Hepatocyte (in vitro differentiated cells): ENCODE measurements around the gene GTF2E1. TPM values are rescaled to one million over a fixed set of nuclear protein-coding genes. Genes with fewer than 3 reads are reported as not detected.
A peak's percentile ranks its signal among the peaks of the same experiment; 100 is the strongest.

ENCODE experiments used
- DNase-seq: peaks from one replicate; pipeline ENCODE4 v3.0.0-alpha.2; 2016; ENCODE audit warnings: low spot score
- H2AFZ ChIP-seq: fragments of 200-600 bp; sonication (generic); 2 replicates; pipeline ENCODE4 v1.6.0; 2016; ENCODE audit warnings: antibody characterized with exemption, mild to moderate bottlenecking
- H3K27ac ChIP-seq: fragments of 200-600 bp; sonication (generic); 2 replicates; pipeline ENCODE4 v1.5.1; 2016; ENCODE audit warnings: mild to moderate bottlenecking
- H3K27me3 ChIP-seq: fragments of 200-600 bp; sonication (generic); 2 replicates; pipeline ENCODE4 v1.6.1; 2016
- H3K36me3 ChIP-seq: fragments of 200-600 bp; sonication (generic); replicated peaks from 2 replicates; pipeline ENCODE4 v1.5.1; 2016; ENCODE audit warnings: low read depth; ENCODE audit not compliant: insufficient read depth
- H3K4me1 ChIP-seq: fragments of 200-600 bp; sonication (generic); 2 replicates; pipeline ENCODE4 v1.5.1; 2016; ENCODE audit warnings: mild to moderate bottlenecking, moderate library complexity; ENCODE audit not compliant: insufficient read depth
- H3K4me2 ChIP-seq: fragments of 200-600 bp; sonication (generic); 2 replicates; pipeline ENCODE4 v1.6.0; 2016
- H3K4me3 ChIP-seq: fragments of 200-600 bp; sonication (generic); 2 replicates; pipeline ENCODE4 v1.5.1; 2016; ENCODE audit warnings: mild to moderate bottlenecking
- H3K79me2 ChIP-seq: fragments of 200-600 bp; sonication (generic); 2 replicates; pipeline ENCODE4 v1.6.0; 2017; ENCODE audit warnings: mild to moderate bottlenecking
- H3K9me2 ChIP-seq: fragments of 200-600 bp; sonication (generic); replicated peaks from 2 replicates; pipeline ENCODE4 v1.6.0; 2017; ENCODE audit warnings: mild to moderate bottlenecking; ENCODE audit not compliant: insufficient read depth
- H3K9me3 ChIP-seq: fragments of 200-600 bp; sonication (generic); 2 replicates; pipeline ENCODE4 v1.5.1; 2016; ENCODE audit warnings: low read depth, mild to moderate bottlenecking
- H4K20me1 ChIP-seq: fragments of 200-600 bp; sonication (generic); 2 replicates; pipeline ENCODE4 v1.6.0; 2016; ENCODE audit warnings: mild to moderate bottlenecking; ENCODE audit not compliant: insufficient read depth, poor library complexity, severe bottlenecking
- CTCF ChIP-seq: fragments of 200-600 bp; sonication (generic); IDR thresholded peaks from 2 replicates; pipeline ENCODE4 v1.5.1; 2016; ENCODE audit warnings: antibody characterized with exemption, mild to moderate bottlenecking; ENCODE audit not compliant: poor library complexity
- EZH2 ChIP-seq: fragments of 200-600 bp; sonication (generic); IDR thresholded peaks from 2 replicates; pipeline ENCODE4 v1.6.1; 2016; ENCODE audit warnings: antibody characterized with exemption, mild to moderate bottlenecking, borderline replicate concordance
- EZH2phosphoT487 ChIP-seq: fragments of 200-600 bp; sonication (generic); IDR thresholded peaks from one replicate; pipeline ENCODE4 v1.6.1; 2018; ENCODE audit warnings: antibody characterized with exemption, mild to moderate bottlenecking, low read depth, moderate library complexity; ENCODE audit not compliant: unreplicated experiment, severe bottlenecking
- whole genome bisulfite sequencing: methylation state at CpG from one replicate; pipeline ENCODE4 v1.1.6; 2016; ENCODE audit warnings: low lambda C conversion rate; ENCODE audit errors: missing lambda C conversion rate; 5-methylcytosine and 5-hydroxymethylcytosine counted together
- polyA plus RNA-seq: library from polyadenylated mRNA; unstranded; fragments of >200 nt; fragmentation: Nextera tagmentation; extraction: Ambion mirVana; gene quantifications from 2 replicates; pipeline ENCODE4 v1.2.1, GENCODE V29; 2016
- total RNA-seq: library from RNA; depleted of rRNA; stranded (reverse); fragments of >200 nt; gene quantifications from 2 replicates; pipeline ENCODE4 v1.2.3, GENCODE V29; 2014

The GTF2E1 gene
- total and polyA plus RNA-seq, 2 experiments from 2014 or later, result 7.5 to 9.2 TPM

GRCh38 chr3:120764206-120764605 is 21.7 kb downstream of the GTF2E1 start:
- Histone ChIP-seq H3K4me1 (peaks cover 22% of the 10 kb centered on the region), H3K27ac (no peak overlapping the region), H3K4me2 (no peak overlapping the region), H3K79me2 (peaks cover 49% of the 10 kb centered on the region), H3K4me3 (no peak overlapping the region), H3K27me3 (no peaks in the 10 kb centered on the region), H2AFZ (no peak overlapping the region), H3K9me2 (no peaks in the 10 kb centered on the region), H4K20me1 (no peaks in the 10 kb centered on the region), H3K36me3 (no peaks in the 10 kb centered on the region), H3K9me3 (no peaks in the 10 kb centered on the region)
- DNase-seq, result no peak
- no peak for TF ChIP-seq CTCF
- no peak for TF ChIP-seq EZH2phosphoT487
- TF ChIP-seq EZH2, result no peak

GRCh38 chr3:120765830-120766493 is 23.4 kb downstream of the GTF2E1 start:
- Histone ChIP-seq H3K27ac (no peak overlapping the region), H3K27me3 (no peaks in the 10 kb centered on the region), H3K4me2 (no peak overlapping the region), H3K4me3 (no peak overlapping the region), H3K4me1 (peaks cover 22% of the 10 kb centered on the region), H4K20me1 (no peaks in the 10 kb centered on the region), H3K9me3 (no peaks in the 10 kb centered on the region), H3K79me2 (peaks cover 47% of the 10 kb centered on the region), H3K36me3 (no peaks in the 10 kb centered on the region), H2AFZ (no peak overlapping the region), H3K9me2 (no peaks in the 10 kb centered on the region)
- TF ChIP-seq EZH2 (no peak), CTCF (no peak), EZH2phosphoT487 (no peak)
- DNase-seq, result no peak

- Histone ChIP-seq H3K9me3 (no peaks in the 10 kb centered on the region), H2AFZ (no peak overlapping the region), H3K36me3 (no peaks in the 10 kb centered on the region), H3K9me2 (no peaks in the 10 kb centered on the region), H3K4me2 (peak overlapping the region; percentile 43), H3K79me2 (peaks cover 45% of the 10 kb centered on the region), H3K27ac (no peak overlapping the region), H3K27me3 (no peaks in the 10 kb centered on the region), H3K4me1 (peaks cover 22% of the 10 kb centered on the region), H3K4me3 (no peak overlapping the region), H4K20me1 (no peaks in the 10 kb centered on the region)
- 84% methylated on average over 3 of the region's 3 CpGs for WGBS
- no peak for DNase-seq
- TF ChIP-seq CTCF (no peak), EZH2 (no peak), EZH2phosphoT487 (no peak)
Observed at GRCh38 chr3:120766576-120766975, 24.0 kb downstream of the GTF2E1 start.

- Histone ChIP-seq H3K9me2 (no peaks in the 10 kb centered on the region), H3K4me2 (peak overlapping the region; percentile 43), H3K79me2 (peaks cover 46% of the 10 kb centered on the region), H3K4me1 (peaks cover 22% of the 10 kb centered on the region), H3K9me3 (no peaks in the 10 kb centered on the region), H3K27me3 (no peaks in the 10 kb centered on the region), H3K4me3 (no peak overlapping the region), H4K20me1 (no peaks in the 10 kb centered on the region), H3K27ac (peak overlapping the region; percentile 36), H3K36me3 (no peaks in the 10 kb centered on the region), H2AFZ (no peak overlapping the region)
- TF ChIP-seq EZH2phosphoT487 (no peak), EZH2 (no peak), CTCF (no peak)
- DNase-seq, result peak; percentile 6
- 14% methylated on average over 1 of the region's 1 CpG for WGBS
Observed at GRCh38 chr3:120767106-120767505, 24.6 kb downstream of the GTF2E1 start.
